B cell (primary cell): ENCODE results near the gene XIRP2. TPM values are rescaled to one million over a fixed set of nuclear protein-coding genes. Genes with fewer than 3 reads are reported as not detected.

Source experiments
- ATAC-seq: fragments of 200-7000 bp; cut with Tn5 transposase; one replicate; pipeline ENCODE4 v1.10.0; 2021; ENCODE audit warnings: low read depth, mild to moderate bottlenecking, moderate number of reproducible peaks, moderate library complexity
- CTCF ChIA-PET: fragments of 350-600 bp; sonication (Branson Sonifier 250); formaldehyde crosslinking; loops from one replicate; lab custom pipeline; 2021; ENCODE audit warnings: antibody characterized with exemption, inconsistent platforms; lab: Charles Lee
- POLR2A ChIA-PET: fragments of 350-600 bp; sonication (Branson Sonifier 250); formaldehyde crosslinking; loops from one replicate; lab custom pipeline; 2021; ENCODE audit warnings: antibody characterized with exemption; lab: Charles Lee
- DNase-seq: peaks from one replicate; pipeline ENCODE4 v3.0.0; 2013
- H2AFZ ChIP-seq: 2 replicates; pipeline ENCODE4 v1.6.1; 2012; ENCODE audit warnings: mild to moderate bottlenecking, low read depth, low read length; ENCODE audit not compliant: insufficient read depth, poor library complexity, severe bottlenecking
- H3K27ac ChIP-seq, 2 donors: 1 replicate in 1 of 2; 2 replicates in 1 of 2; pipeline ENCODE4 v1.5.1; 2012 to 2013; ENCODE audit warnings: low read length in 2 of 2, mild to moderate bottlenecking in 2 of 2, moderate library complexity in 1 of 2
- H3K27me3 ChIP-seq, 4 experiments: fragments of 200-600 bp in 1 of 4; sonication (generic) in 1 of 4; replicated peaks in 1 of 4; 1 replicate in 2 of 4; 2 replicates in 2 of 4; pipeline versions ENCODE4 v1.6.1 to v1.7.0; 2013 to 2016; ENCODE audit warnings: low read length in 3 of 4, mild to moderate bottlenecking in 2 of 4, mixed read lengths in 1 of 4, moderate library complexity in 1 of 4; ENCODE audit not compliant: insufficient read depth in 4 of 4, control insufficient read depth in 3 of 4; ENCODE audit errors: control extremely low read depth in 1 of 4
- H3K36me3 ChIP-seq, 2 experiments: replicated peaks in 1 of 2; 1 replicate in 1 of 2; 2 replicates in 1 of 2; pipeline versions ENCODE4 v1.6.1 to v1.7.1; 2013; ENCODE audit warnings: low read length in 1 of 2; ENCODE audit not compliant: insufficient read depth in 2 of 2, control insufficient read depth in 1 of 2; ENCODE audit errors: control extremely low read depth in 1 of 2, extremely low read depth in 1 of 2
- H3K4me1 ChIP-seq, 2 donors: fragments of 200-600 bp in 1 of 2; sonication (generic) in 1 of 2; 1 replicate in 1 of 2; 2 replicates in 1 of 2; pipeline versions ENCODE4 v1.5.1 to v1.6.1; 2013 to 2017; ENCODE audit warnings: low read length in 2 of 2; ENCODE audit not compliant: control insufficient read depth in 2 of 2, insufficient read depth in 2 of 2
- H3K4me2 ChIP-seq: replicated peaks from 2 replicates; pipeline ENCODE3; 2012; ENCODE audit warnings: mild to moderate bottlenecking, low read depth, low read length; ENCODE audit not compliant: poor library complexity, severe bottlenecking
- H3K4me3 ChIP-seq, 5 experiments: fragments of 200-600 bp in 1 of 5; sonication (generic) in 1 of 5; 1 replicate in 3 of 5; 2 replicates in 2 of 5; pipeline versions ENCODE4 v1.5.1 to v1.7.0; 2011 to 2016; ENCODE audit warnings: low read length in 4 of 5, mild to moderate bottlenecking in 4 of 5, low read depth in 2 of 5, control low read depth in 1 of 5, moderate library complexity in 1 of 5; ENCODE audit not compliant: insufficient read depth in 1 of 5; ENCODE audit errors: control extremely low read depth in 1 of 5, extremely low read depth in 1 of 5
- H3K79me2 ChIP-seq: fragments of 200-600 bp; sonication (generic); one replicate; pipeline ENCODE4 v1.6.0; 2016; ENCODE audit warnings: low read length; ENCODE audit not compliant: control insufficient read depth, insufficient read depth
- H3K9ac ChIP-seq: fragments of 200-600 bp; sonication (generic); 2 replicates; pipeline ENCODE4 v1.6.1; 2017; ENCODE audit warnings: mild to moderate bottlenecking, low read length, moderate library complexity
- H3K9me3 ChIP-seq, 3 donors: one replicate each; pipeline versions ENCODE4 v1.6.1 to v1.7.1; 2013; ENCODE audit warnings: low read length in 2 of 3; ENCODE audit not compliant: control insufficient read depth in 2 of 3, insufficient read depth in 1 of 3; ENCODE audit errors: control extremely low read depth in 1 of 3
- H4K20me1 ChIP-seq: 2 replicates; pipeline ENCODE4 v1.6.0; 2012; ENCODE audit warnings: mild to moderate bottlenecking, low read length; ENCODE audit not compliant: insufficient read depth, control insufficient read depth, poor library complexity, severe bottlenecking
- H3K27ac Mint-ChIP-seq: one replicate; pipeline ENCODE4 v1.8.0; 2021; ENCODE audit warnings: mixed read lengths
- H3K27me3 Mint-ChIP-seq: one replicate; pipeline ENCODE4 v1.8.0; 2021; ENCODE audit warnings: mixed read lengths
- H3K4me1 Mint-ChIP-seq: one replicate; pipeline ENCODE4 v1.8.0; 2021; ENCODE audit warnings: mixed read lengths
- H3K4me3 Mint-ChIP-seq: one replicate; pipeline ENCODE4 v1.8.0; 2021; ENCODE audit warnings: mixed read lengths
- H3K9me3 Mint-ChIP-seq: one replicate; pipeline ENCODE4 v1.8.0; 2022; ENCODE audit warnings: mixed read lengths; ENCODE audit not compliant: insufficient read depth
- CTCF ChIP-seq: fragments of 200-600 bp; IDR thresholded peaks from one replicate; pipeline ENCODE4 v1.8.0; 2022; ENCODE audit warnings: antibody characterized with exemption, mild to moderate bottlenecking
- EZH2 ChIP-seq: IDR thresholded peaks from 2 replicates; pipeline ENCODE4 v1.6.1; 2012; ENCODE audit warnings: borderline replicate concordance, low read depth, mild to moderate bottlenecking, moderate library complexity, low read length; ENCODE audit not compliant: insufficient read depth, poor library complexity, severe bottlenecking
- WGBS: methylation state at CpG from one replicate; pipeline ENCODE4 v1.1.5; 2013; ENCODE audit warnings: missing lambda C conversion rate; ENCODE audit not compliant: insufficient coverage; 5-methylcytosine and 5-hydroxymethylcytosine counted together
- intact Hi-C: fragments of 100-400 bp; cut with micrococcal nuclease; formaldehyde crosslinking; loops from one replicate; pipeline ENCODE4 v1.10.0; 2022
- polyA plus RNA-seq: library from polyadenylated mRNA; depleted of rRNA; stranded (reverse); fragments of >200 nt; gene quantifications from 2 replicates; pipeline ENCODE4 v1.2.3, GENCODE V29; 2012
- total RNA-seq, 2 donors: library from RNA; stranded (reverse); fragments of 120-200 nt in 1 of 2; gene quantifications; 1 replicate in 1 of 2; 2 replicates in 1 of 2; pipeline versions ENCODE4 v1.2.3 to v1.2.4, GENCODE V29; 2013 to 2022

XIRP2 gene
- total and polyA plus RNA-seq, 2 donors (not counting 1 experiment from before 2014, with no cell fraction given): not detected

GRCh38 chr2:167128130-167128529, 239.8 kb downstream of the XIRP2 start:
- WGBS: 96% methylated on average over 7 of the region's 9 CpGs
- Histone ChIP-seq H4K20me1 (no peaks in the 10 kb centered on the region), H3K4me1 (no peaks in the 10 kb centered on the region), H2AFZ (no peak overlapping the region), H3K27me3 (no peaks in the 10 kb centered on the region), H3K79me2 (no peaks in the 10 kb centered on the region), H3K4me3 (no peak overlapping the region), H3K4me2 (no peak overlapping the region), H3K9ac (no peak overlapping the region), H3K36me3 (no peaks in the 10 kb centered on the region), H3K27ac (no peak overlapping the region), H3K9me3 (no peaks in the 10 kb centered on the region)
- ATAC-seq (no peak), DNase-seq (no peak)
- Mint-ChIP-seq H3K4me3 (no peak overlapping the region), H3K27me3 (no peaks in the 10 kb centered on the region), H3K4me1 (no peaks in the 10 kb centered on the region), H3K27ac (no peak overlapping the region), H3K9me3 (no peaks in the 10 kb centered on the region)
- TF ChIP-seq EZH2 (no peak), CTCF (no peak)
- ChIA-PET CTCF (no interaction called here), POLR2A (no interaction called here)
- intact Hi-C loops: no loop called here

GRCh38 chr2:167132066-167132465, 243.8 kb downstream of the XIRP2 start:
- H3K9me3 ChIP-seq: no peaks in the 10 kb centered on the region
- CTCF ChIA-PET: no interaction called here
- H4K20me1 ChIP-seq: no peaks in the 10 kb centered on the region
- TF ChIP-seq CTCF: no peak
- TF ChIP-seq EZH2: no peak
- no peaks in the 10 kb centered on the region for H3K27me3 ChIP-seq
- H3K27ac ChIP-seq: no peak overlapping the region
- POLR2A ChIA-PET: no interaction called here
- WGBS: 100% methylated on average over 1 of the region's 1 CpG
- no peaks in the 10 kb centered on the region for H3K36me3 ChIP-seq
- no peak for DNase-seq
- H3K4me3 ChIP-seq: no peak overlapping the region
- H3K27me3 Mint-ChIP-seq: no peaks in the 10 kb centered on the region
- no peaks in the 10 kb centered on the region for H3K9me3 Mint-ChIP-seq
- H3K4me1 Mint-ChIP-seq: no peaks in the 10 kb centered on the region
- no peak overlapping the region for H3K4me2 ChIP-seq
- ATAC-seq: no peak
- H3K9ac ChIP-seq: no peak overlapping the region
- H3K4me1 ChIP-seq: no peaks in the 10 kb centered on the region
- no peaks in the 10 kb centered on the region for H3K79me2 ChIP-seq
- no peak overlapping the region for H3K4me3 Mint-ChIP-seq
- intact Hi-C loops: no loop called here
- no peak overlapping the region for H3K27ac Mint-ChIP-seq
- no peak overlapping the region for H2AFZ ChIP-seq
